ENCODE data around the gene PTPRN2.

- TF ChIP-seq CTCF (conservative IDR thresholded peaks at IDR 0.05; ENCODE audit: low read depth, low read length) (no peak), EZH2 (IDR thresholded peaks at IDR 0.05; ENCODE audit: borderline replicate concordance, low read depth, low read length, poor library complexity, severe bottlenecking) (no peak)
Measured at GRCh38 chr7:158040199-158040598, 547.4 kb downstream of the PTPRN2 start.

Measured in A673 (cell line).